HCT116 (cell line): ENCODE data around the gene DERA.

Experiments used
- EZH2 ChIP-seq: fragments of 200-600 bp; sonication (generic); IDR thresholded peaks from 2 replicates; pipeline ENCODE4 v1.6.1; 2017; ENCODE audit warnings: antibody characterized with exemption, mixed run types
- POLR2A ChIP-seq: IDR thresholded peaks from 2 replicates; pipeline ENCODE4 v1.7.0; 2011; ENCODE audit warnings: borderline replicate concordance; ENCODE audit not compliant: insufficient read depth, insufficient read length; ENCODE audit errors: extremely low read depth
- ZFX ChIP-seq: fragments of 450-650 bp; IDR thresholded peaks from 2 replicates; pipeline ENCODE4 v1.6.1; 2017
- ZNF274 ChIP-seq: fragments of 200-500 bp; sonication (Bioruptor generic); IDR thresholded peaks from 2 replicates; pipeline ENCODE4 v1.6.1; 2014; ENCODE audit warnings: mild to moderate bottlenecking, low read depth, low read length, inconsistent platforms
- TF ChIP-seq, protein P1 (sequence below), 3 experiments: fragments of 200-600 bp in 1 of 3; sonication (generic) in 1 of 3; IDR thresholded peaks in 2 of 3; conservative IDR thresholded peaks in 1 of 3; 2 replicates each; pipeline ENCODE4 v1.5.1; 2012 to 2017; ENCODE audit warnings: low read depth in 2 of 3, low read length in 2 of 3, antibody characterized with exemption in 1 of 3, borderline replicate concordance in 1 of 3, control low read depth in 1 of 3, mild to moderate bottlenecking in 1 of 3, mixed read lengths in 1 of 3, mixed run types in 1 of 3, moderate library complexity in 1 of 3; ENCODE audit not compliant: insufficient read depth in 1 of 3

DNA sequence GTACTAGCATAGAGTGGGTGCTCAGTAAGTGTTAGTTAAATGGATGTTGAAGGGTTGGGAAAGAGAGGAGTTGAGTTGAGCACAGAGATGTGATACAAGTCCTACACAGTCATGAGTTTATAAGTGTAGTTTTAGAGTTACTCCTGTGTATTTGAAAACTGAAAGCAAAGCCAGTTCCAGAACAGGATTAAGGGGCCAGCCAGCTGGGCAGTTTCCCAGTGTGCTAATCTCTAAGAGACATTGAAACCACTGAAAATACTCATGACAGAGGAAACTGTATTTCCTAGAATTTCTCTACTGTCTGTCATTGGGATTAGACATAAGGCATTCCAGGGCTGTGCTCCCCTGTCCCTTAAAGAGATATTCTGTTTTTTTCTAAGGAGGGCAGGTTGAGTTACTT lies 101.0 kb downstream of the DERA start:
- TF ChIP-seq EZH2: no peak
- TF ChIP-seq, protein P1, sequence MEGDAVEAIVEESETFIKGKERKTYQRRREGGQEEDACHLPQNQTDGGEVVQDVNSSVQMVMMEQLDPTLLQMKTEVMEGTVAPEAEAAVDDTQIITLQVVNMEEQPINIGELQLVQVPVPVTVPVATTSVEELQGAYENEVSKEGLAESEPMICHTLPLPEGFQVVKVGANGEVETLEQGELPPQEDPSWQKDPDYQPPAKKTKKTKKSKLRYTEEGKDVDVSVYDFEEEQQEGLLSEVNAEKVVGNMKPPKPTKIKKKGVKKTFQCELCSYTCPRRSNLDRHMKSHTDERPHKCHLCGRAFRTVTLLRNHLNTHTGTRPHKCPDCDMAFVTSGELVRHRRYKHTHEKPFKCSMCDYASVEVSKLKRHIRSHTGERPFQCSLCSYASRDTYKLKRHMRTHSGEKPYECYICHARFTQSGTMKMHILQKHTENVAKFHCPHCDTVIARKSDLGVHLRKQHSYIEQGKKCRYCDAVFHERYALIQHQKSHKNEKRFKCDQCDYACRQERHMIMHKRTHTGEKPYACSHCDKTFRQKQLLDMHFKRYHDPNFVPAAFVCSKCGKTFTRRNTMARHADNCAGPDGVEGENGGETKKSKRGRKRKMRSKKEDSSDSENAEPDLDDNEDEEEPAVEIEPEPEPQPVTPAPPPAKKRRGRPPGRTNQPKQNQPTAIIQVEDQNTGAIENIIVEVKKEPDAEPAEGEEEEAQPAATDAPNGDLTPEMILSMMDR (IDR thresholded peaks at IDR 0.05 in 2 of 3, conservative IDR thresholded peaks at IDR 0.05 in 1 of 3; ENCODE audit: borderline replicate concordance in 1 of 3, insufficient read depth in 1 of 3, low read depth in 2 of 3, low read length in 2 of 3): no peak
- TF ChIP-seq POLR2A: no peak
- TF ChIP-seq ZFX: no peak
- no peak for TF ChIP-seq ZNF274
